ENCODE data around the gene TPCN2. TPM values are rescaled to one million over a fixed set of nuclear protein-coding genes. Genes with fewer than 3 reads are reported as not detected.

The TPCN2 gene
- total RNA-seq, 4 donors from 2014 or later: 16.8 to 33.8 (median 28.3) TPM

DNA sequence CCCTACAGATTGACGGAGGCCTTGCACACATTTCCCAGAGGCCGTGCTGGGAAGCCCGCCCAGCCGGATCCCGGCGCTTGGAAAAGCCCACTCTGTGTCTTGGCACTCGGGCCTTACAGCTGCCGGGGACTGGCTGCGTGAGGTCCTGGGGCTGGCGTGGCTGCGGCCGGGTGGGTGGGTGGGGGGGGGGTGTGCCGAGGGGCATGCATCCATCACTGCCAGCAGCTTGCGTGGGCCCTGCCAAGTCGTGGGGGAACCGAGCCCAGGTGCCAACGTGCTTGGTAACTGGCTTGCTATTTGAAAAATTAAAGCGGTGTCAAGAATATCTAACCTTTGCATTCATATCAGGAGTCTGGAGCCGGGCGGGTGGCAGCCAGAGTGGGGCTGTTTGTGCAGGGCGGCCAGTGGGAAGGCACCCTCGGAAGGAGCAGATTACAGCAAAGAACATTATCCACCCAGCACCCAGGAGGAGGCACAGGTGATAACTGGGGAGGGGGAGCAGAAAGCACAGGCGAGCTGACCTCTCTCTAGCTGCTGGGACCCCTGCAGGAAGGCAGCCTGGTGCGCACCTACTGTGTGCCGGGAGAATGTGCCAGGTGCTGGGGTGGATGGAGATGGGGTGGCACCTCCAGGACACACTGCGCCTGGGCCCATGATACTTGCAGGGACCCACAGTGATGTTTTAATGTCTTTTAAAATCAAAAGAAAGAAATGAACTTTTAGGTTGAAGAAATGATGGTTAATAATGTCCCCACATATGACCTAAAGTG is 78.5 kb downstream of the TPCN2 start:
- WGBS, 2 donors (ENCODE audit: low coverage in 1 of 2): 66 to 100% methylated on average over 1 to 9 of the region's 26 CpGs
- Histone ChIP-seq H3K27ac (peak overlapping the region in 3 of 4 donors; percentile 1 to 54 (median 30)), H3K36me3 (no peaks in the 10 kb centered on the region), H3K27me3 (no peaks in the 10 kb centered on the region), H3K4me3 (no peak overlapping the region), H3K9me3 (peaks cover 0 to 7% (median 0%) of the 10 kb centered on the region in 3 donors), H3K4me1 (peaks cover 4 to 44% (median 32%) of the 10 kb centered on the region in 3 donors)
- no peak for ATAC-seq
- TF ChIP-seq POLR2A (IDR thresholded peaks at IDR 0.05): no peak
- TF ChIP-seq, protein P1, sequence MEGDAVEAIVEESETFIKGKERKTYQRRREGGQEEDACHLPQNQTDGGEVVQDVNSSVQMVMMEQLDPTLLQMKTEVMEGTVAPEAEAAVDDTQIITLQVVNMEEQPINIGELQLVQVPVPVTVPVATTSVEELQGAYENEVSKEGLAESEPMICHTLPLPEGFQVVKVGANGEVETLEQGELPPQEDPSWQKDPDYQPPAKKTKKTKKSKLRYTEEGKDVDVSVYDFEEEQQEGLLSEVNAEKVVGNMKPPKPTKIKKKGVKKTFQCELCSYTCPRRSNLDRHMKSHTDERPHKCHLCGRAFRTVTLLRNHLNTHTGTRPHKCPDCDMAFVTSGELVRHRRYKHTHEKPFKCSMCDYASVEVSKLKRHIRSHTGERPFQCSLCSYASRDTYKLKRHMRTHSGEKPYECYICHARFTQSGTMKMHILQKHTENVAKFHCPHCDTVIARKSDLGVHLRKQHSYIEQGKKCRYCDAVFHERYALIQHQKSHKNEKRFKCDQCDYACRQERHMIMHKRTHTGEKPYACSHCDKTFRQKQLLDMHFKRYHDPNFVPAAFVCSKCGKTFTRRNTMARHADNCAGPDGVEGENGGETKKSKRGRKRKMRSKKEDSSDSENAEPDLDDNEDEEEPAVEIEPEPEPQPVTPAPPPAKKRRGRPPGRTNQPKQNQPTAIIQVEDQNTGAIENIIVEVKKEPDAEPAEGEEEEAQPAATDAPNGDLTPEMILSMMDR (IDR thresholded peaks at IDR 0.05): no peak
- no peak for TF ChIP-seq POLR2AphosphoS5 (IDR thresholded peaks at IDR 0.05)
- TF ChIP-seq EP300 (IDR thresholded peaks at IDR 0.05): no peak

DNA sequence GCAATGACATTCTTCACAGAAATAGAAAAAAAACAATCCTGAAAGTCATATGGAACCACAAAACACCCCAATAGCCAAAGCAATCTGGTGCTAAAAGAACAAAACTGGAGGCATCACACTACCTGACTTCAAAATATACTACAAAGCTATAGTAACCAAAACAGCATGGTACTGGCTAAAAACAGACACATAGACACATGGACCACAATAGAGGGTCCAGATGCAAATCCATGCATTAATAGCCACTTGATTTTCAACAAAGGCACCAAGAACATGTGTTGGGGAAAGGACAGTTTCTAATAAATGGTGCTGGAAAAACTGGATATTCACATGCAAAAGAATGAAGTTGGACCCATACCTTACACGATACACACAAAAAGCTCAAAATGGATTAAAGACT is 79.2 kb downstream of the TPCN2 start:
- no peak for TF ChIP-seq EP300 (IDR thresholded peaks at IDR 0.05)
- no peak for TF ChIP-seq POLR2A (IDR thresholded peaks at IDR 0.05)
- TF ChIP-seq, protein P1 (IDR thresholded peaks at IDR 0.05): no peak
- no peak for TF ChIP-seq POLR2AphosphoS5 (IDR thresholded peaks at IDR 0.05)
- no peak for ATAC-seq
- Histone ChIP-seq H3K27ac (no peak overlapping the region), H3K4me3 (no peak overlapping the region), H3K9me3 (peaks cover 0 to 7% (median 0%) of the 10 kb centered on the region in 3 donors), H3K4me1 (peaks cover 4 to 37% (median 27%) of the 10 kb centered on the region in 3 donors), H3K36me3 (no peaks in the 10 kb centered on the region), H3K27me3 (no peaks in the 10 kb centered on the region)
- 100% methylated on average over 1 of the region's 1 CpG for WGBS, 2 donors (ENCODE audit: low coverage in 1 of 2)

DNA sequence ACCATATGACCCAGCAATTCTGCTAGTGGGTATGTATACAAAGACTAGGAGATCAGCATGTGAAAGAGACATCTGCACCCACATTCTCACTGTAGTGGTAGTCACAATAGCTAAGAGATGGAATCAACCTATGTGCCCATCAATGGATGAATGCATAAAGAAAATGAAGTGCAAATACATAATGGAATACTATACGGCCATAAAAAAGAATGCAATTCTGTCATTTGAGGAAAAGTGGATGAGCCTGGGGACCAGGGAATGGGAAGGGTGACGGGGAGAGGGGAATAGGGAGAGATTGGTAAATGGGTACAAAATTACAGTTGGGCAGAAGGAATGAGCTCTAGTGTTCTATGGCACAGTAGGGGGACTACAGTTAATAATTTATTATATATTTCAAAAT is 80.3 kb downstream of the TPCN2 start:
- peaks cover 0 to 26% (median 15%) of the 10 kb centered on the region in 3 donors for H3K4me1 ChIP-seq
- H3K27me3 ChIP-seq: no peaks in the 10 kb centered on the region
- H3K9me3 ChIP-seq: peaks cover 0 to 7% (median 0%) of the 10 kb centered on the region in 3 donors
- TF ChIP-seq POLR2AphosphoS5 (IDR thresholded peaks at IDR 0.05): no peak
- no peak for TF ChIP-seq EP300 (IDR thresholded peaks at IDR 0.05)
- TF ChIP-seq POLR2A (IDR thresholded peaks at IDR 0.05): no peak
- TF ChIP-seq, protein P1 (IDR thresholded peaks at IDR 0.05): no peak
- H3K27ac ChIP-seq: no peak overlapping the region
- WGBS, 2 donors (ENCODE audit: low coverage in 1 of 2): 89 to 100% methylated on average over 1 to 2 of the region's 2 CpGs
- no peaks in the 10 kb centered on the region for H3K36me3 ChIP-seq
- ATAC-seq: no peak
- no peak overlapping the region for H3K4me3 ChIP-seq

DNA sequence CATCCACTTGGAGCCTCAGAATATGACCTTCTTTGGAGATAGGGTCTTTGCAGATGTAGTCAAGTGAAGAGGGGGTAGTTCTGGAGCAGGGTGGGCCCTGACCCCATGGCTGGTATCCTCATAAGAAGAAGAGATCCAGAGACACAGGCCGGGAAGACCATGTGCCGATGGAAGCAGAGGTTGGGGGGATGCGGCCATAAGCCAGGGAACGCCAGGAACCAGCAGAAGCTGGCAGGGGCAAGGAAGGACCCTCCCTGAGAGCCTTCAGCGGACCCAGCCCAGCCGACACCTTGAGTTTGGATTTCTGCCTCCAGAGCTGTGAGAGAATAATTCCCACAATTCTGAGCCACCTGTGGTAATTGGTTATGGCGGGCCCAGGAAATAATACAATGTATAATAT is 80.9 kb downstream of the TPCN2 start:
- Histone ChIP-seq H3K4me1 (peaks cover 0 to 24% (median 15%) of the 10 kb centered on the region in 3 donors), H3K27me3 (no peaks in the 10 kb centered on the region), H3K4me3 (no peak overlapping the region), H3K36me3 (no peaks in the 10 kb centered on the region), H3K27ac (no peak overlapping the region), H3K9me3 (peaks cover 0 to 7% (median 0%) of the 10 kb centered on the region in 3 donors)
- TF ChIP-seq POLR2A (IDR thresholded peaks at IDR 0.05) (no peak), POLR2AphosphoS5 (IDR thresholded peaks at IDR 0.05) (no peak), EP300 (IDR thresholded peaks at IDR 0.05) (no peak)
- TF ChIP-seq, protein P1 (IDR thresholded peaks at IDR 0.05): no peak
- no peak for ATAC-seq
- WGBS, 2 donors (ENCODE audit: low coverage in 1 of 2): 94 to 98% methylated on average over 7 of the region's 7 CpGs

DNA sequence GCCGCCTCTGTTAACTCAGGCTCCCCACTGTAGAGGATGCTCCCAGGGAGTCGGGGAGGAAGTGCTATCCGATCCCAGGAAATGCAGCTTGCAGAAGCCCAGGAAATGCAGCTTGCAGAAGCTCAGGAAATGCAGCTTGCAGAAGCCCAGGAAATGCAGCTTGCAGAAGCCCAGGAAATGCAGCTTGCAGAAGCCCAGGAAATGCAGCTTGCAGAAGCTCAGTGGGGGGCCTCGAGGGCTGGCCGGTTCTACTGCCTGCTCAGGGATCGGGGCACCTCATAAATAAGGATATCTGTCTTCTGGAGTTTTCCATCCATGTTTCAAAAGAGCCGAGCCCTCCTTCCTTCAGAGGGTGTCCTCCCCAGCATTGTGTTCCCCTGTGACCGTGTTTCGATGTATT is 81.9 kb downstream of the TPCN2 start:
- Histone ChIP-seq H3K9me3 (peaks cover 0 to 7% (median 0%) of the 10 kb centered on the region in 3 donors), H3K27ac (peak overlapping the region in 1 of 4 donors; percentile 31), H3K36me3 (peaks cover 0 to 7% of the 10 kb centered on the region in 2 donors), H3K4me1 (peaks cover 0 to 24% (median 15%) of the 10 kb centered on the region in 3 donors), H3K27me3 (no peaks in the 10 kb centered on the region), H3K4me3 (no peak overlapping the region)
- ATAC-seq: no peak
- WGBS, 2 donors (ENCODE audit: low coverage in 1 of 2): 67% methylated on average over 3 to 6 of the region's 9 CpGs
- TF ChIP-seq, protein P1 (IDR thresholded peaks at IDR 0.05): no peak
- no peak for TF ChIP-seq EP300 (IDR thresholded peaks at IDR 0.05)
- TF ChIP-seq POLR2A (IDR thresholded peaks at IDR 0.05): no peak
- TF ChIP-seq POLR2AphosphoS5 (IDR thresholded peaks at IDR 0.05): no peak
